Measurements from ENCODE around the gene TMEM132D. TPM values are rescaled to one million over a fixed set of nuclear protein-coding genes. Genes with fewer than 3 reads are reported as not detected.

Gene TMEM132D
- total RNA-seq, 1 experiment from 2014 or later: 1.4 TPM

DNA sequence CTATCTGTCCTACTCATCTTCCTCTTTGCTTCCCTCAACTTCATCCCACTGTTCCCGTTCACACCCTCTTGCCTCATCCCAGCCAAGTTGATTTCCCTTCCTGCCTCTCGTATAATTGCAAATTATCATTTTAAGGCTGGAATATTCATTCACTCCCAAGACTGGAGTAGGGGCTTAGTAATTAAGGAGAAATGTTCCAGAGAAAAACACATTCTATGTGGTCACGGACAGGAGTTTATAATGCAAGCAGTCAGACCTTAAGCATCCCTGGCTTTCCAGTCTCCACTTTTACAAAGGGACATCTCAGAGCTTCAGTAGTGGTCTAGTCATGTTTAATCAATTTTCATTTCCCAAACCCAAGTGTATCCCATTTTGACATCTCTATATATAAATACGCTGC, 54.9 kb downstream of the TMEM132D start:
- ATAC-seq: no peak
- CTCF ChIA-PET: no interaction called here
- TF ChIP-seq E2F5 (CRISPR knock-in tag; IDR thresholded peaks at IDR 0.05): no peak
- no peak for TF ChIP-seq ATF3 (CRISPR knock-in tag; conservative IDR thresholded peaks at IDR 0.05)
- TF ChIP-seq, protein P1, sequence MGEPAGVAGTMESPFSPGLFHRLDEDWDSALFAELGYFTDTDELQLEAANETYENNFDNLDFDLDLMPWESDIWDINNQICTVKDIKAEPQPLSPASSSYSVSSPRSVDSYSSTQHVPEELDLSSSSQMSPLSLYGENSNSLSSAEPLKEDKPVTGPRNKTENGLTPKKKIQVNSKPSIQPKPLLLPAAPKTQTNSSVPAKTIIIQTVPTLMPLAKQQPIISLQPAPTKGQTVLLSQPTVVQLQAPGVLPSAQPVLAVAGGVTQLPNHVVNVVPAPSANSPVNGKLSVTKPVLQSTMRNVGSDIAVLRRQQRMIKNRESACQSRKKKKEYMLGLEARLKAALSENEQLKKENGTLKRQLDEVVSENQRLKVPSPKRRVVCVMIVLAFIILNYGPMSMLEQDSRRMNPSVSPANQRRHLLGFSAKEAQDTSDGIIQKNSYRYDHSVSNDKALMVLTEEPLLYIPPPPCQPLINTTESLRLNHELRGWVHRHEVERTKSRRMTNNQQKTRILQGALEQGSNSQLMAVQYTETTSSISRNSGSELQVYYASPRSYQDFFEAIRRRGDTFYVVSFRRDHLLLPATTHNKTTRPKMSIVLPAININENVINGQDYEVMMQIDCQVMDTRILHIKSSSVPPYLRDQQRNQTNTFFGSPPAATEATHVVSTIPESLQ (CRISPR knock-in tag; IDR thresholded peaks at IDR 0.05): no peak
- TF ChIP-seq RELA (CRISPR knock-in tag; IDR thresholded peaks at IDR 0.05; ENCODE audit: borderline replicate concordance): no peak
- no peak for TF ChIP-seq TEAD1 (CRISPR knock-in tag; IDR thresholded peaks at IDR 0.05)

DNA sequence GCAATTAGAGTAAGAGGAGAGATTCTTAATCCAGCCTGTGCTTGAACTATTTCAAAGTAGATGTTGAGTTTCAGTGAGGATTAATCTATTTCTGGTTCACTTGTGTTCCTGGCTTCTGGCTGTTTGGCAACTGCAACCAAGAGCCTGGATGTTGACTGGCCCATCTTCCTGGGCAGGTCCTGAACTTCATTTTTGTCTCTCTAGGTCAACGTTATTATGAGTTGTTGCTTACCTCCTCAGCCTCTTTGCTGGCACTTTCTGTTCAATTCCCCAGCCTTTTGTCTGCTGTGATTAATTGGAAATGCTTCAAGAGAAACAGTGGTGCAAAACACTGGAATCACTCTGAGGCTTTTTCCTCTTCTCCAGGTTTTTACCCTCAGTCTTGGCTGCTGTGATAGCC, 56.8 kb downstream of the TMEM132D start:
- Mint-ChIP-seq H3K36me3 (peaks cover 70% of the 10 kb centered on the region), H3K9me3 (peaks cover 80% of the 10 kb centered on the region), H3K4me3 (no peak overlapping the region), H3K4me1 (no peaks in the 10 kb centered on the region), H3K27me3 (ENCODE audit: low read depth) (peaks cover 7% of the 10 kb centered on the region; the same call in 1 of the 2 replicates), H3K27ac (no peak overlapping the region)
- no peak for ATAC-seq
- TF ChIP-seq FOXK1 (CRISPR knock-in tag; IDR thresholded peaks at IDR 0.05) (no peak), TCF7 (CRISPR knock-in tag; IDR thresholded peaks at IDR 0.05; ENCODE audit: low read depth) (no peak), FOXP1 (CRISPR knock-in tag; IDR thresholded peaks at IDR 0.05; ENCODE audit: borderline replicate concordance) (no peak), NR3C1 (CRISPR knock-in tag; conservative IDR thresholded peaks at IDR 0.05; ENCODE audit: low read depth) (no peak), GABPB1 (CRISPR knock-in tag; IDR thresholded peaks at IDR 0.05) (no peak), ZSCAN18 (CRISPR knock-in tag; IDR thresholded peaks at IDR 0.05) (no peak), FOXP4 (CRISPR knock-in tag; IDR thresholded peaks at IDR 0.05) (no peak), NR2C2 (CRISPR knock-in tag; IDR thresholded peaks at IDR 0.05) (no peak), RORB (CRISPR knock-in tag; IDR thresholded peaks at IDR 0.05) (no peak), ZBTB21 (CRISPR knock-in tag; IDR thresholded peaks at IDR 0.05; ENCODE audit: borderline replicate concordance) (no peak), PRRX2 (CRISPR knock-in tag; IDR thresholded peaks at IDR 0.05) (no peak), NFYB (CRISPR knock-in tag; conservative IDR thresholded peaks at IDR 0.05; ENCODE audit: low read depth) (no peak), ELF4 (CRISPR knock-in tag; IDR thresholded peaks at IDR 0.05; ENCODE audit: low read depth) (no peak), ATF1 (CRISPR knock-in tag; IDR thresholded peaks at IDR 0.05) (no peak)
- TF ChIP-seq, protein P2, sequence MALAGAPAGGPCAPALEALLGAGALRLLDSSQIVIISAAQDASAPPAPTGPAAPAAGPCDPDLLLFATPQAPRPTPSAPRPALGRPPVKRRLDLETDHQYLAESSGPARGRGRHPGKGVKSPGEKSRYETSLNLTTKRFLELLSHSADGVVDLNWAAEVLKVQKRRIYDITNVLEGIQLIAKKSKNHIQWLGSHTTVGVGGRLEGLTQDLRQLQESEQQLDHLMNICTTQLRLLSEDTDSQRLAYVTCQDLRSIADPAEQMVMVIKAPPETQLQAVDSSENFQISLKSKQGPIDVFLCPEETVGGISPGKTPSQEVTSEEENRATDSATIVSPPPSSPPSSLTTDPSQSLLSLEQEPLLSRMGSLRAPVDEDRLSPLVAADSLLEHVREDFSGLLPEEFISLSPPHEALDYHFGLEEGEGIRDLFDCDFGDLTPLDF (CRISPR knock-in tag; IDR thresholded peaks at IDR 0.05): no peak
- ChIA-PET POLR2A (no interaction called here), CTCF (no interaction called here)
- no peak for DNase-seq (ENCODE audit: low spot score)

More for the DNA sequence above, 54.9 kb downstream of the TMEM132D start:
- Mint-ChIP-seq H3K36me3 (peaks cover 72% of the 10 kb centered on the region), H3K9me3 (peaks cover 87% of the 10 kb centered on the region), H3K4me3 (no peak overlapping the region), H3K27ac (no peak overlapping the region), H3K27me3 (ENCODE audit: low read depth) (peaks cover 7% of the 10 kb centered on the region; the same call in 1 of the 2 replicates), H3K4me1 (no peaks in the 10 kb centered on the region)
- POLR2A ChIA-PET: no interaction called here
- DNase-seq (ENCODE audit: low spot score): no peak

All from WTC11 (cell line).